Measurements from ENCODE around the gene IL36B. TPM values are rescaled to one million over a fixed set of nuclear protein-coding genes. Genes with fewer than 3 reads are reported as not detected.

The IL36B gene
- total and polyA plus RNA-seq, 2 donors (not counting 1 experiment from before 2014, with no cell fraction given): not detected

DNA sequence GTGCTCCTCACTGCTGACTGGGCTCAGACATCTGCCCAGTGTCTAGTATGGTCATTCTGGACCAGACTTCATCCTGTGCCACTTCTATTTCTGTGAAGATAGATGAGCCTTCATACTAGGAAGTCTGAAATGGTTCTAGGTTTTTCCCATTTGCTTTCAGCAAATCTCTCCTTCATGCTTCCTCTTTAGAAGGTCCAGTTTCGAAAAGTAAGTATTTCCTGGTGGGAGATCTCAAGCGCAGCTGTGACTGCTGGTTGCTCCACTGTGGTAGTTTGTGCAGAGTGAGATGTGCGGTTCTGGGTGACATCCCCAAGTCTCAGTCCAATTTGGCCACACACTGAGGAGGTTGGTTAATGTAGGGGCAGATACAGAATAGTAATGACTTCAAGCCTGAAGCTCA, 14.4 kb downstream of the IL36B start:
- H3K4me1 Mint-ChIP-seq: no peaks in the 10 kb centered on the region
- WGBS (ENCODE audit: insufficient coverage): 100% methylated on average over 1 of the region's 3 CpGs
- peaks cover 0 to 9% (median 0%) of the 10 kb centered on the region in 4 experiments for H3K27me3 ChIP-seq (replicated peaks in 1 of 4; ENCODE audit: control extremely low read depth in 1 of 4, control insufficient read depth in 3 of 4, insufficient read depth in 4 of 4, low read length in 3 of 4)
- H3K4me2 ChIP-seq (replicated peaks; ENCODE audit: low read depth, low read length, poor library complexity, severe bottlenecking): no peak overlapping the region
- CTCF ChIA-PET: no interaction called here
- DNase-seq: no peak
- intact Hi-C loops (cut with micrococcal nuclease): no loop called here
- H4K20me1 ChIP-seq (ENCODE audit: control insufficient read depth, insufficient read depth, low read length, poor library complexity, severe bottlenecking): no peaks in the 10 kb centered on the region
- TF ChIP-seq EZH2 (IDR thresholded peaks at IDR 0.05; ENCODE audit: borderline replicate concordance, insufficient read depth, low read depth, low read length, poor library complexity, severe bottlenecking) (no peak), CTCF (IDR thresholded peaks at IDR 0.05) (no peak)
- peaks cover 51% of the 10 kb centered on the region for H3K27me3 Mint-ChIP-seq
- H3K36me3 ChIP-seq (replicated peaks in 1 of 2; ENCODE audit: control extremely low read depth in 1 of 2, control insufficient read depth in 1 of 2, extremely low read depth in 1 of 2, insufficient read depth in 2 of 2, low read length in 1 of 2): no peaks in the 10 kb centered on the region
- H3K27ac Mint-ChIP-seq: no peak overlapping the region
- H3K9me3 ChIP-seq (ENCODE audit: control extremely low read depth in 1 of 3, control insufficient read depth in 2 of 3, insufficient read depth in 1 of 3, low read length in 2 of 3): peaks cover 0 to under 1% (median 0%) of the 10 kb centered on the region in 3 donors
- no peaks in the 10 kb centered on the region for H3K4me1 ChIP-seq (ENCODE audit: control insufficient read depth in 2 of 2, insufficient read depth in 2 of 2, low read length in 2 of 2)
- no peak for ATAC-seq (ENCODE audit: low read depth)
- H3K9ac ChIP-seq (ENCODE audit: low read length): no peak overlapping the region
- no peak overlapping the region for H3K4me3 Mint-ChIP-seq
- H3K79me2 ChIP-seq (ENCODE audit: control insufficient read depth, insufficient read depth, low read length): no peaks in the 10 kb centered on the region
- H3K27ac ChIP-seq (ENCODE audit: low read length in 2 of 2): no peak overlapping the region
- no peaks in the 10 kb centered on the region for H3K9me3 Mint-ChIP-seq (ENCODE audit: insufficient read depth)
- H3K4me3 ChIP-seq (ENCODE audit: control extremely low read depth in 1 of 5, extremely low read depth in 1 of 5, insufficient read depth in 1 of 5, low read depth in 2 of 5, low read length in 4 of 5): no peak overlapping the region
- H2AFZ ChIP-seq (ENCODE audit: insufficient read depth, low read depth, low read length, poor library complexity, severe bottlenecking): no peak overlapping the region
- POLR2A ChIA-PET: no interaction called here

GRCh38 chr2:113036763-113037162, 15.9 kb downstream of the IL36B start:
- Histone ChIP-seq H3K4me3 (ENCODE audit: control extremely low read depth in 1 of 5, extremely low read depth in 1 of 5, insufficient read depth in 1 of 5, low read depth in 2 of 5, low read length in 4 of 5) (no peak overlapping the region), H3K9ac (ENCODE audit: low read length) (no peak overlapping the region), H3K27me3 (replicated peaks in 1 of 4; ENCODE audit: control extremely low read depth in 1 of 4, control insufficient read depth in 3 of 4, insufficient read depth in 4 of 4, low read length in 3 of 4) (peaks cover 0 to 9% (median under 1%) of the 10 kb centered on the region in 4 experiments), H3K27ac (ENCODE audit: low read length in 2 of 2) (no peak overlapping the region), H4K20me1 (ENCODE audit: control insufficient read depth, insufficient read depth, low read length, poor library complexity, severe bottlenecking) (no peaks in the 10 kb centered on the region), H3K36me3 (replicated peaks in 1 of 2; ENCODE audit: control extremely low read depth in 1 of 2, control insufficient read depth in 1 of 2, extremely low read depth in 1 of 2, insufficient read depth in 2 of 2, low read length in 1 of 2) (no peaks in the 10 kb centered on the region), H3K4me2 (replicated peaks; ENCODE audit: low read depth, low read length, poor library complexity, severe bottlenecking) (no peak overlapping the region), H3K9me3 (ENCODE audit: control extremely low read depth in 1 of 3, control insufficient read depth in 2 of 3, insufficient read depth in 1 of 3, low read length in 2 of 3) (no peaks in the 10 kb centered on the region), H3K4me1 (ENCODE audit: control insufficient read depth in 2 of 2, insufficient read depth in 2 of 2, low read length in 2 of 2) (no peaks in the 10 kb centered on the region), H2AFZ (ENCODE audit: insufficient read depth, low read depth, low read length, poor library complexity, severe bottlenecking) (no peak overlapping the region), H3K79me2 (ENCODE audit: control insufficient read depth, insufficient read depth, low read length) (no peaks in the 10 kb centered on the region)
- DNase-seq: no peak
- WGBS (ENCODE audit: insufficient coverage): 91% methylated on average over 9 of the region's 9 CpGs
- Mint-ChIP-seq H3K9me3 (ENCODE audit: insufficient read depth) (no peaks in the 10 kb centered on the region), H3K4me1 (no peaks in the 10 kb centered on the region), H3K27ac (no peak overlapping the region), H3K4me3 (no peak overlapping the region), H3K27me3 (peaks cover 42% of the 10 kb centered on the region)
- TF ChIP-seq EZH2 (IDR thresholded peaks at IDR 0.05; ENCODE audit: borderline replicate concordance, insufficient read depth, low read depth, low read length, poor library complexity, severe bottlenecking) (no peak), CTCF (IDR thresholded peaks at IDR 0.05) (no peak)
- intact Hi-C loops (cut with micrococcal nuclease): no loop called here
- ATAC-seq (ENCODE audit: low read depth): no peak
- POLR2A ChIA-PET: no interaction called here
- CTCF ChIA-PET: interaction anchor here (0.7 kb wide), 1 partner anchor 1534 kb away, joined by 3 read pairs; no protein-coding TSS in a partner anchor
